C1 segment of cervical spinal cord (tissue), 14 donors: ENCODE data around the gene LRRC8E.
"Not testable (repeated sequence)": the region's sequence is repeated elsewhere in the genome, so short reads cannot be mapped to it uniquely, and the experiment has no call there.

ENCODE experiments used
- DNase-seq, 14 donors: peaks; one replicate each; lab custom pipeline; 2025; lab: John Stamatoyannopoulos, UW

The LRRC8E gene

DNA sequence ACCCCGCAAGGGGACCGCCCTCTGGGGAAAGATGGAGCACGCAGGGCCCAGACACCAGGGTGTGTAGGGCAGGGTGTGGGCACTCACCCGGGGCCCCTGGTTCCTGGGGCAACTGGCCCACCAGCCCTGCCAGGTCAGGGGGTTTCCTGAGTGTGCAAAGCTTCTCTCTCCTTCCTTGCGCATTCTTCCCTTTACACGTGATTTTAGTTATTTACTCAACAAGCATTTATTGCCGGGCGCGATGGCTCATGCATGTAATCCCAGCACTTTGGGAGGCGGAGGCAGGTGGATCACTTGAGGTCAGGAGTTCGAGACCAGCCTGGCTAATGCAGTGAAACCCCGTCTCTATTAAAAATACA is 34.6 kb upstream of the LRRC8E start:
- no peak for DNase-seq

DNA sequence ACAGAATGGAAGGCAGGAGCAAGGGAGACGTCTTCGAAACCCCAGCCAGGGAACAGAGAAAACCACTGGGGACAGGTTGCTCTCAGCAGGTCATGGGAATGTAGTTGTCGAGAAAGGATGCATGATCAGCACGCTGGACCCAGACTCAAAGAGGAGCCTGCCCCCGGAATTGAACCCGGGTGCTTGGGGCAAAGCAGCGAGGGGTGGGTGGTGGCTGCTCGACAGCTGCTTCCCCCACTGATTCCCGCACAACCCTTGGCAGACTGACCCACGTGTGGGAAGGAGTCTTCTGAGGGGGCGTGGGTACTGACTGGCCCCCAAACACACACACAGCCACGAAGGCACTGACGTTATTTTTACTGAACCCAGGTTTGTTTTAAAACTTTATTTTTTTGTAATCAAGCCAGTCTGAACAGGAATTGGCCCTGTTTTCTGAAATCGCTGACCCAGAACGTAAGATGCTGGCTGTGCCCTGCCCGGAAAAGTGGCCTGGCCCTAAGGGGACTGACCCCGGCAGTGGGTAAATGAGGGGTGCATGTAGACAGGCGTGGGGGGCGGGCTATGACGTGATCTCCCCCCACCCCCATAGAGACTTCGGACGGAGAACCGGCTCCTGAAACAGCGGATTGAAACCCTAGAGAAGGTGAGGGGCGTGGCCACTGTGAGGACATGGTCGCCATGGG is 32.7 kb upstream of the LRRC8E start:
- no peak for DNase-seq

DNA sequence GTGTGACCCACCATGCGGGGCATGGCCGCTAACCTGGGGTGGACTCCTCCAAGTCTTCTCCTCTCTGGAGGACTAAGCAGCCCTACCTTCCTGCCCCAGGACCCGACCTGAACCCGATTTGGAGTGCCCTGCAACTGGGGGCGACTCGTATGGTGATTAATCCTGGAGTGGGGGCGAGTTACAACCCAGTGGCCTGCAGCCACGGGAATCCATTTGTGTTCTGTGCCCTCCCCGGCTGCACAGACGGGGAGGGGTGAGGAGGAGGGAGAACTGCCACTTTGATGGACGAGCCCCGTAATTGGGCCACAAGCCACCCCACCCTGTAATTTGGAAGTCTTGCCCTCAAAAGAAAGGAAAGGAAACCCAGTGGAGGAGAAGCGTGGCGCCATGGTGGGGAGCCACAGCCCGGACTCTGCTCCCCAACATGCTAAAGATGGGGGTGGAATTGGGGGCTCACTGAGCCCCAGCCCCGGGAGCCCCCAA is 32.2 kb upstream of the LRRC8E start:
- DNase-seq: no peak

DNA sequence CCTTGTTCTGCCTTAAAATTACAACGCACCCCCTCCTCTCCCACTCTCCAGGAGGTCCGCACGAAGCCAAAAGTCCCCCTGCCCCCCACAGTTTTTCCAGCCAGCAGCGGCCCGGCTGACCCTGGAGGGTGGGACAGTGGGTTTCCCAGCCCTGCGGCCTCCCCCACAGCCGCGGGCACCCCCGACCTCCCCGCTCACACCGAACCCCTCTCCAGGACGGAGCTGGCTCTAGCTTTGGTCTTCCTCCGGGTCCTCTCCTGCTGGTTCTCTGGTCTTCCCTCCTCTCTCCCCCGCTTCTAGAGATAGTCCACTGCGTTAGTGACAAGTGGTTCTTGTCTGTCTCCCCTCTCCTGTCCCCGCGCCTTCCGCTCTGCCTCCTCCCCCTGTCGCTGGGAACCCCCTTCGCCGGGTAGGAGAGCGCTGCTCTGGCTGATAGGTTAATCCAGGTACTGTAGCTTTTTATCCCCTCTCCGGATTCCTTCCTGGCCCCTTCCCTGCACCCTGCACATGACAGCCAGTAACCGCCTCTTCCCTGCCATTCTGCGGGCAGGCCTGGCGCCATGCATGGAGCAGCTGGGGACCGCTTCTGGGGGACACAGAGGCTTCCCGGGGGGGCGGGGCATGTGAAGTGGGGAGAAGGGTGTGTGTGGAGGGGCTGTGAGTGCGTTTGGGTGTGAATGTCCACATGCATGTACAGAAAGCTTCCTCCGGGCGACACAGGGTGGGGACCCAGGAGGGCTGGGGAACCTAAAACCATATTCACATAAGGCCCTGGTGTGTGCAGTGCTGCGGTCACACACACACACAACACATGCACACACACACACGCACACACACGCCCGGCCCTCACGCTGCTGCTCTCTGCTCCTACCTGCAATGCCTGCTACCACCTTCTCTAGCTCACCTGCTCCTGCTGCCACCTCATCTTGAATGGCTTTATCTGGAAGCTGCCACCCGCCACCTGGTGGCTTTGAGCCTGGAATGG is 31.3 kb upstream of the LRRC8E start:
- no peak for DNase-seq

DNA sequence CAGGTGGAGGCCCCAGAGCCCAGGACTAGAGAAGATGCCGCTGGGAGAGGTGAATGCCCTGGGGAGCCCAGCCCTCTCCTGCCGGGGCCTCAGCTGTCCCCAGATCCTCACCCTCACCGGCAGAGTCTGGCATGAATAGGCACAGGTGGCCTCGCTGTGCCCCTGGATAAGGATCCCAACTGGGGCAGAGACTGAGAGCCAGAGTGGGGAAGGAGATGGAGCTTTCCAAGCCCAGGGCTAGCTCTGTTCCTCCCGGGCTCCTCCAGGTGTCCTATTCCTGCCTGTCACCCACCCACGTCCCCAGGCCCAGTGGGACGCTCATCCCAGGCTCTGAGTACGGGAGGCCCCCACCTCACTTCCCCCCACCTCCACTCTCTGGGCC is 30.6 kb upstream of the LRRC8E start:
- peak in 1 of 14 donors; percentile 47 for DNase-seq

DNA sequence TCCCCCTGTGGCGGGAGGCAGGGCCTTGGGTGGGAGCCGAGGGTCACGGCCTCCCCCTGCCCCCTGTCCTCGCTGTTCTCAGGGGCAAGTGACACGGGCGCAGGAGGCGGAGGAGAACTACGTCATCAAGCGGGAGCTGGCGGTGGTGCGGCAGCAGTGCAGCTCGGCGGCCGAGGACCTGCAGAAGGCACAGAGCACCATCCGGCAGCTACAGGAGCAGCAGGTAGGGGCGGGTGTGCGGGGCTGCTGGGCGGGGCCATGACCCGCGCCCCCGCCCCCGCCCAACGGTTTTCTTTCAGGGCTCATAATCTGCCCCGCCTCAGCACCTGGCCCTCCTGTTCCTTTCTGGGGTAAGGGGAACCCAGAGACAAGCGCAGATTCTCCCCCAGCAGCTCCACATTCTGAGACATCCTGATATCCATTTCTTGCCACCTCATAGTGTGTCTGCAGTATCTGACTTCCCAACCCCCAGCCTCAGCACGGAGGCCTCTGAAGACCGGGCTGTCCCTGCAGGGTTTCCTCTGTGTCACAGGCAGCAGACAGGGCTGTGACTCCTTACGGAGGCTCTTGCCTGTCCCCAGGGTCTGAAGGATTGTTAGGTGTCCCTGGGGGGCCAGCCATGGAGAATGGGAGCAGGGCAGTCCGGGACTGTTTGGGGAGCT is 30.1 kb upstream of the LRRC8E start:
- peak in 1 of 14 donors; percentile 60 for DNase-seq

DNA sequence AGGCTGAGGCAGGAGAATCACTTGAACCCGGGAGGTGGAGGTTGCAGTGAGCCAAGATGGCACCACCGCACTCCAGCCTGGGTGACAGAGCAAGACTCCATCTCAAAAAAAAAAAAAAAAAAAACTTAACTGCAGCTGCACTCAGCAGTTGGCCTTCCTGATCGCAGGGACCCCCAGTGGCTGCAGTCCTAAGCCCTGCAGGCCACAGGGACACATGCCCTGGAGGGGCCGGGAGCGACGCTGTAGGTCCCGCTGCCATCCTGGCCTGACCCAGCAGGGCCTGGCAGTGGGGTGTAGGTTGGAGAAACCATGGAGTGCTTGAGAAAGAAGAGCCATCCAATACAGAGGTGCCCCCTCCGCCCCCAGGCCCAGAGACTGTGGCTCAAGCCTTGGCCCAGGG is 29.2 kb upstream of the LRRC8E start:
- not testable (repeated sequence) for DNase-seq

DNA sequence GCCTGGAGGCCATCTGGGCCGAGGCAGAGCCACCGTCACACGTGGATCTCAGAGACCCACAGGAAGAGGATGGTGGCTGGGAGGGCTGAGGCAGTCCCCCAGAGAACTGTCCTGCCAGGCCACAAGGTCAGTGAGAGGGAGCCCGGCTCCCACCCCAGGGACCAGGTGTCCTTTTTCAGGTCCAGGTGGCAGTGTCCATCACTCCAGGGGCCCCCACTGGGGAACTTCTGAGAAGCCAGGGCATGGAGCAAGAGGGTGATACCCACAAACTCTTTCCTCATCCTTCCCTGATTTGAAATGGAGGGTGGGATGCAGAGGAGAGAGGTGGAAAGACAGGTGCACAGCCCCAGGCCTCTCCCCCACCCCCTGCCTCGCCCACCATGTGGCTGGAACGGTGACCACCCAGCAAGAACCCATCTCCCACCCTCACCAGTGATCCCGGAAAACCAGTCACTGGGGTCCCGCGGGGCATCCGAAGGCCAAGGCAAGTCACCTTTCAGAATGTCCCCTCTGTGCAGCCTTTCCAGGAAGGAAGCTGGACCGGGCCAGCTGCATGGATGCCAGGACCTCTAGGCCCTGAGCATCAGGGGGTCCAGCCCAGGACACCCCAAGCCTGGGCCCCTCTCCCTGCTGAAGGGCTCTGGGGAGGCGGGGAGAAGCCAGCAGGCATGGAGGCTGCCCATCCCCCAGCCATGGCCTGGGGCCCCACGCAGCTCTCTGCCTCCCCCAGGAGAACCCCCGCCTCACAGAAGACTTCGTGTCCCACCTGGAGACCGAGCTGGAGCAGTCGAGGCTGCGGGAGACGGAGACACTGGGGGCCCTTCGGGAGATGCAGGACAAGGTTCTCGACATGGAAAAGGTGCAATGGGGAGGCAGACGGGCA is 28.2 kb upstream of the LRRC8E start:
- DNase-seq: no peak

DNA sequence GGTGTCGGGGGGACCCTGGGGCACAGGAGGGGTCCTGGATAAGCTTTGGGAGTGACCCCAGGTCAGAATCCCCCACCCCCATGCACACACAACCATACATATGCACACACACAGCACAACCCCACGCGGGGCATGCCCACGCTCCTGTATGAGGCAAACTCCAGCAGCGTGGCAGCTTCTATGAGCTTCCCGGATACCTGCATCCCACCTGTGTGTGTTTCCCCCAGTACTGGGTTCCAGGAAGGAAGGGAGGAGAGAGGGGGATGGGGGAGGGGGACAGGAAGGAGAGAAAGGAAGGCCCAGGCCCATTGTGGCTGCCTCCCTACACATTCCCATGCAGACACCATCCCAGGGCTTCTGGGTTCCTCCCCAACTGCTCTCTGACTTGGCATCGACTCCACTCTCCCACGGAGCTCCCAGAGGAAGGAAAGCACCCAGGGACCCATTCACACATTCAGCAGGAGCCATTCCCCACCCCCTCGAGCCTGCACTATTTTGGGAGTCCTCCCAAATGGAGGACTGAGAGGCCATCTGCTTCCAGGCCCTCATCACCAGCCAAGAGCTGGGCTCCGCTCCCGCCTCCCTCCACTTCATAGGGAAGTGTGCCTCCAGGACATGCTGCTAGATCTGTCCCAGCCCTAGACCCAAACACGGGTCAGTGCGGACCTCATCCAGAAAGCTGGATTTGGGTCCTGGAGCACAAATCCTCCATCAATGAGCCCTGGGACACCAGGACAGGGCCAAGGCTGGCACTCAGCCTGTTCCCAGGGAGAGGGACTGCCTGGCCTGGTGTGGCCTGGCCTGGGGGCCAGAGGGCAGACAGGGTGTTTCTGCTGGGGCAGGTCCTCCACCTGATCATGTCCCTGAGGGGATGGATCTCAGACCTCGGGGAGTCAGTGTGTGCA is 27.3 kb upstream of the LRRC8E start:
- DNase-seq: peak in 4 of 14 donors; percentile 12 to 92 (median 34)

DNA sequence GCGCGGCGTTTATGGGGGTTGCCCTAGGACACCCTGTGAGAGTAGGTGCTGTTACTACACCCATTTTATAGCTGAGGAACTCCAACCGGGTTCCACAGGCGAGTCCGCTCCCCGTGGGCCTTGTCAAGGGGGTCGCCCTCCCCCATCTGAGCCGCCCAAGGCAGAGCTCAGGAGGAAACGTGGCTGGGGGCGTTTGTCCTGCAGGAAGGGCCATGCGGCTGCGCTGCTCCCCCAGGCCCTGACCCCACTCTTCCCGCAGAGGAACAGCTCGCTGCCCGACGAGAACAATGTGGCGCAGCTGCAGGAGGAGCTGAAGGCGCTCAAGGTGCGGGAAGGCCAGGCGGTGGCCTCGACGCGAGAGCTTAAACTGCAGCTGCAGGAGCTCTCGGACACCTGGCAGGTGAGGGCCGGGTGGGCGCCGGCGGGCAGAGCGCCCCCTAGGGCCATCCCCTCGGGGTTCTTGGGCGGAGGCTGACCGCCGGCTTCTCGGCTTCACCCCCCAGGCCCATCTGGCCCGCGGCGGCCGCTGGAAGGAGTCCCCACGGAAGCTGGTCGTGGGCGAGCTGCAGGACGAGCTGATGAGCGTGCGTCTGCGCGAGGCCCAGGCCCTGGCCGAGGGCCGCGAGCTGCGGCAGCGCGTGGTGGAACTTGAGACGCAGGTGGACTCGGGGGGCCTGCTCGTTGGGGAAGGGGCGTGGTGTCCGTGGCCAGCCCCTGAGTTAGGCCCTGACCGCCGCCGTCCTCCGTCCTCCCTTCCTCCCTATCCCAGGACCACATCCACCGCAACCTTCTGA is 26.5 kb upstream of the LRRC8E start:
- no peak for DNase-seq

DNA sequence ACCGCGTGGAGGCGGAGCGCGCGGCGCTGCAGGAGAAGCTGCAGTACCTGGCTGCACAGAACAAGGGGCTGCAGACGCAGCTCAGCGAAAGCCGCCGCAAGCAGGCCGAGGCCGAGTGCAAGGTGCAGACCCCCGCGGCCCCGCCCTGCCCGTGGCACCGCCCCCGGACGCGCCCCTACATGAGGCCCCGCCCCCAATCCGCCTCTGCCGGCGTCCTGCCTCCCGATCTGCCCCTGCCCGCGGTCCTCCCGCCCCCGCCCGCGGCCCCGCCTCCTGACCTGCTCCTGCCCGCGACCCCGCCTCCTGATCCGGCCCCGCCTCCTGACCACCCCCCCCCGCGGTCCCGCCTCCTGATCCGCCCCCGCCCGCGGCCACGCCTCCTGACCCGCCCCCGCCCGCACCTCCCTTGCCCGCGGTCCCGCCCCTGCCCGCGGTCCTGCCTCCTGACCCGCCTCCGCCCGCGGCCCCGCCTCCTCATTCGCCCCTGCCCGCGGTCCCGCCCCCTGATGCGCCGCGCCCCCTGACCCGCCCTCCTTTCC is 25.8 kb upstream of the LRRC8E start:
- peak in 3 of 14 donors; percentile 21 to 88 (median 23) for DNase-seq

DNA sequence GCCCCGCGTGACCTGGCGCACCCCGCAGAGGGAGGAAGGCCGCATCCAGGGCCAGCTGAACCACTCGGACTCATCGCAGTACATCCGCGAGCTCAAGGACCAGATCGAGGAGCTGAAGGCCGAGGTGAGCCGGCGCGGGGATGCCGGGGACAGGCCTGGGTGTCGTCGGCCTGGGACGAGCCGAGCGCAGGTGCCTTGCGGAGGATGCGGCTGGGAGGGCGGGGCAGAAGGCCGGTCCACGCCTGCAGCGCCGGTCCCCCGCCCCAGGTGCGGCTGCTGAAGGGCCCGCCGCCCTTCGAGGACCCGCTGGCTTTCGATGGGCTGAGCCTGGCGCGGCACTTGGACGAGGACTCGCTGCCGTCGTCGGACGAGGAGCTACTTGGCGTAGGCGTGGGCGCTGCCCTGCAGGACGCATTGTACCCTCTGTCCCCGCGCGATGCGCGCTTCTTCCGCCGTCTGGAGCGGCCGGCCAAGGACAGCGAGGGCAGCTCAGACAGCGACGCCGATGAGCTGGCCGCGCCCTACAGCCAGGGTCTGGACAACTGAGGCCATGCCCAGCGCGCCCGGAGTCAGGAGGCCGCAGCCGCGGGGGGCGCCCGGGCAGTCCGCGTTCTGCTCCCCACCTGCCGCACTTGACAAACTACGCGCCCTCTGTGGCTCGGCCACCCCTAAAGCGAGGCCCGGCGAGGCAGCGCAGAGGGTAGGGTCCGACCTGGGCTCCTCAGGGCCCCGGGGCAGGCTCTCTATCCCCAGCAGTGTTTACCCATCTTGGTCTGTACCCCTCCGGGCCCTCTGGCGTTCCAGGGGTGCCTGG is 24.9 kb upstream of the LRRC8E start:
- DNase-seq: peak in 1 of 14 donors; percentile 47

DNA sequence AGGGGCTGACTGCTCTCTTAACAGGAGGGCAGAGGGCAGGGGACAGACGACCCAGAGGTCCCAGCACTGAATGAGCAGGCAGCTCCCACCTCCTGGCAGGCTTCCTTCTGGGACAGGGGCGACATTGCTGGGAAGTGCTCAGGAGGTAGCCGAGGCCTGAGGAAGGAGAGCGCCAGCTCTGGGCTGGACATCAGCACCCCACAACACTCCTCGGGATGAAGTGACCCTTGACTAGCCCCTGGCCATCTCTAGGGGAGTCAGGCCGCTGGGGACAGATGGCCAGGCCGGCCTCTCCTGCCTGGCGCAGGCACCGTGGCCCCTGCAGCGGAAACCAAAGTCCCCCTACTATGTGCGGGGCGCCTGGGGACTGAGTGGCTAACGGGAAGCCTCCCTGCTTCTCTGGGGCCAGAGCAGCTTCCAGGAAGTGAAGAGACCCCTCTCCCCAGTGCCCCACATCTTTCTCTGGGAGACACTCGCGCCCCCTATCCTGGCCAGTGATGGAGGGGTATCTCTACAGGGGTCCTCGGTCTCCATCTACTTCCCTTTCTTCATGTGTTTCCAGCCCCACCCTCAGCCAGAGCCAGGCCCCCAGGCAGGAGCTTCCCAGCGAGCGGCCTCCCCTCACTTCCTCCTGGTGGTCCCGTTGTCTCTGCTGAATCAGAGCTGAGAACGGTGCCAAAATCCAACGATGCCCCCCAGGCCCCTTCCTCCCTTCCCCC is 24.2 kb upstream of the LRRC8E start:
- no peak for DNase-seq

DNA sequence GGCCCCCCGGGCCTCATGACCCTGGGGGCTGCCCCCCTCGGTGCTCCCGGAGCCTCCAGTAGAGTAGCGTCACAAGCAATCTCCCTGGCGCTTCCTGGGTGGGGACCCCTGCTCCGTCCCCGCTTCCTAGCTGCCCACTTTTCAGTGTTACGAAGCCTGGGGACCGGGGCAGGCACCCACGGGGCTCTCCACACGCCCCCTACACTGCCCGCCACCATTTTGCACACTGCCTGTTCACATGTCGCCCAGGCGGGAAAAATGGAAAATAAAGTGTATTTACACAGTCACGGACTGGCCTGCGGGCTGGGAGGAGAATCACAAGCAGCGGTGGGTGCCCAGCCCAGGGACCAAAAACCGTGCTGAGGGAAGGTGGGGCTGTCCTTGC is 23.6 kb upstream of the LRRC8E start:
- DNase-seq: no peak

DNA sequence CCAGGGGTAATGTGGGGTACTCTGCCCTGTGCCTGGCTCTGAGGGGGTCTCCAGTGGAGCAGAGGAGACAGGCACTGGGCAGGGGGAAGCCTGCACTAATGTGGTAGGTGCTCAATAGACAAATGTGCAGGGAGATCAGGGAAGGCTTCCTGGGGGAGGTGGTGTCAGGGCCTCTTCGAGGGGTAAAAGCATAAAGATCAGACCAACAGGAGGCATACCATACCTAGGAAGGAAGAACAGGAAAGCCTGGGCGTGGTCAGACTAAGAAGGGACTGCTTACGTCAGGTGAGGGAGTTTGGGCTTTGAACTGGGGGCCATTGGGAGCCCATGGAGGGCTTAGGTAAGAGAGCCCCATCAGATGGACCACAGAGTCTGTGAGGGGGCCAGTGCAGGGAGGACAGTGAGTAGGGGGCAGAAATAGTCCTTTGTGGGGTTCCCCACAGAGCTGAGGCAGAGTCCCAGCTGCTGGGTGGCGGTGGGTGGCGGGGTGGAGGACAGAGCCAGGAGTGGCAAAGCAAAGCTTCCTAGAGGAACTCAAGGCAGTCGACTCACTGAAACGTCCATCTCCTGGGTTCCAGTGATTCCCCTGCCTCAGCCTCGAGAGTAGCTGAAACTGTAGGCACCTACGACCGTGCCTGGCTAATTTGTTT is 22.9 kb upstream of the LRRC8E start:
- DNase-seq: no peak

DNA sequence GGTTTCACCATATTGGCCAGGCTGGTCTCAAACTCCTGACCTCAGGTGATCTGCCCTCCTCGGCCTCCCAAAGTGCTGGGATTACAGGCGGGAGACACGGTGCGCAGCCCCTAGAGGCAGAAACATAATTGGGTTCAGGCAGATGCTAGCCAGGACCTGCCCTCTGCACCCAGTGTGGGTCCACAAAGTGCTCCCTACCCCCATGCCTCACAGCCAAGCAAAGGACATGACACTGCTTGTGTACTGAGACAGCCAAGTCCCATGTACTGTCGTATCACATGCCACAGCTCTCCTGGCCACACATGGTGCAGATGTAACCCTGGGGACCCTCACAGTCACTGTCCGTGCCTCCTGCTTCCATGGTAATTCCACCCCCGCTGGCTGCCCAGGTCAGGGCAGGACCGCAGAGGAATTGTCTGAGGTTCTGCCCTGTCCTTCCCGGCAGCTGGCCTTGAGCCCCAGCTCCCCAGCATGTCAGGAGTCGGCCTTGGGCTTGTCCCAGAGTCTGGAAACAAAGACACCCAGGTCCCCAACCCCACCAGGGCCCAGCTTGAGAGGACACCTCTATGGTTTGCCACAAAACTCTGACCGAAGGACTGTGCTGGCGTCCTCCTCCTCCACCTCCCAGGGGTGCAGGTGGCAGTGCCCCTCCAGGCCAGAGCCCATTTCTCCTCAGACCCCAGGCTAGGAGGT is 21.8 kb upstream of the LRRC8E start:
- no peak for DNase-seq
